CD14-positive monocyte (primary cell): ENCODE results near the gene TEX38. TPM values are rescaled to one million over a fixed set of nuclear protein-coding genes. Genes with fewer than 3 reads are reported as not detected.

Source experiments
- DNase-seq, 3 donors: peaks; one replicate each; pipeline ENCODE4 v3.0.0-alpha.2; 2011 to 2022
- H2AFZ ChIP-seq: 2 replicates; pipeline ENCODE4 v1.6.0; 2012; ENCODE audit warnings: mild to moderate bottlenecking, low read depth, low read length, inconsistent platforms; ENCODE audit not compliant: insufficient read depth, poor library complexity, severe bottlenecking
- H3K27ac ChIP-seq, 2 donors: 1 replicate in 1 of 2; 2 replicates in 1 of 2; pipeline ENCODE4 v1.5.1; 2012 to 2013; ENCODE audit warnings: low read length in 2 of 2, control low read depth in 1 of 2, inconsistent platforms in 1 of 2, low read depth in 1 of 2, mild to moderate bottlenecking in 1 of 2
- H3K27me3 ChIP-seq, 2 donors: one replicate each; pipeline versions ENCODE4 v1.6.0 to v1.6.1; 2011 to 2013; ENCODE audit warnings: low read length in 2 of 2; ENCODE audit not compliant: control insufficient read depth in 2 of 2, insufficient read depth in 2 of 2
- H3K36me3 ChIP-seq, 2 donors: replicated peaks in 1 of 2; 1 replicate in 1 of 2; 2 replicates in 1 of 2; pipeline versions ENCODE4 v1.5.1 to v1.6.1; 2012 to 2013; ENCODE audit warnings: low read length in 2 of 2, control low read depth in 1 of 2, inconsistent platforms in 1 of 2, mild to moderate bottlenecking in 1 of 2; ENCODE audit not compliant: insufficient read depth in 2 of 2, control insufficient read depth in 1 of 2
- H3K4me1 ChIP-seq, 2 donors: 1 replicate in 1 of 2; 2 replicates in 1 of 2; pipeline versions ENCODE4 v1.5.1 to v1.6.1; 2012 to 2013; ENCODE audit warnings: low read length in 2 of 2, control low read depth in 1 of 2, inconsistent platforms in 1 of 2, mild to moderate bottlenecking in 1 of 2, moderate library complexity in 1 of 2; ENCODE audit not compliant: insufficient read depth in 2 of 2, control insufficient read depth in 1 of 2
- H3K4me2 ChIP-seq: replicated peaks from 2 replicates; pipeline ENCODE3; 2012; ENCODE audit warnings: low read length, moderate library complexity, mild to moderate bottlenecking; ENCODE audit not compliant: poor library complexity, severe bottlenecking; ENCODE audit errors: extremely low read depth
- H3K4me3 ChIP-seq, 3 experiments: fragments of 200-600 bp in 1 of 3; sonication (generic) in 1 of 3; replicated peaks in 1 of 3; 1 replicate in 2 of 3; 2 replicates in 1 of 3; pipeline ENCODE4 v1.5.1; 2011 to 2013; ENCODE audit warnings: low read length in 3 of 3, mild to moderate bottlenecking in 3 of 3, control low read depth in 2 of 3, low read depth in 2 of 3, inconsistent platforms in 1 of 3, moderate library complexity in 1 of 3
- H3K79me2 ChIP-seq: 2 replicates; pipeline ENCODE4 v1.6.0; 2012; ENCODE audit warnings: mild to moderate bottlenecking, control low read depth, inconsistent platforms, low read length, moderate library complexity; ENCODE audit not compliant: insufficient read depth
- H3K9ac ChIP-seq: 2 replicates; pipeline ENCODE4 v1.6.0; 2017; ENCODE audit warnings: low read length, mild to moderate bottlenecking; ENCODE audit not compliant: insufficient read depth, poor library complexity, severe bottlenecking
- H3K9me3 ChIP-seq, 2 donors: replicated peaks in 1 of 2; 1 replicate in 1 of 2; 2 replicates in 1 of 2; pipeline versions ENCODE4 v1.5.1 to v1.6.1; 2012 to 2013; ENCODE audit warnings: low read length in 2 of 2, control low read depth in 1 of 2; ENCODE audit not compliant: control insufficient read depth in 1 of 2, insufficient read depth in 1 of 2
- H4K20me1 ChIP-seq: 2 replicates; pipeline ENCODE4 v1.6.0; 2012; ENCODE audit warnings: mild to moderate bottlenecking, low read length, control low read depth, moderate library complexity; ENCODE audit not compliant: insufficient read depth
- H3K27ac Mint-ChIP-seq, 7 donors: one replicate each; pipeline ENCODE4 v1.8.0; 2020; ENCODE audit warnings: mild to moderate bottlenecking in 7 of 7, mixed read lengths in 7 of 7, moderate library complexity in 6 of 7, inconsistent platforms in 2 of 7
- H3K27me3 Mint-ChIP-seq, 3 donors: one replicate each; pipeline ENCODE4 v1.8.0; 2021 to 2022; ENCODE audit warnings: low read depth in 3 of 3, mild to moderate bottlenecking in 3 of 3, mixed read lengths in 3 of 3, moderate library complexity in 3 of 3, inconsistent platforms in 1 of 3
- H3K36me3 Mint-ChIP-seq, 2 donors: one replicate each; pipeline ENCODE4 v1.8.0; 2020; ENCODE audit warnings: mixed read lengths in 2 of 2, inconsistent platforms in 1 of 2, mild to moderate bottlenecking in 1 of 2
- H3K4me1 Mint-ChIP-seq: one replicate; pipeline ENCODE4 v1.8.0; 2020; ENCODE audit warnings: mild to moderate bottlenecking, mixed read lengths
- H3K4me3 Mint-ChIP-seq, 2 donors: one replicate each; pipeline ENCODE4 v1.8.0; 2020; ENCODE audit warnings: mild to moderate bottlenecking in 2 of 2, mixed read lengths in 2 of 2, moderate library complexity in 1 of 2
- H3K9me3 Mint-ChIP-seq, 7 donors: one replicate each; pipeline ENCODE4 v1.8.0; 2020 to 2022; ENCODE audit warnings: mixed read lengths in 7 of 7, mild to moderate bottlenecking in 6 of 7, moderate library complexity in 6 of 7, inconsistent platforms in 2 of 7
- WGBS: methylation state at CpG from one replicate; pipeline ENCODE4 v1.1.5; 2013; ENCODE audit warnings: missing lambda C conversion rate; ENCODE audit not compliant: insufficient coverage; 5-methylcytosine and 5-hydroxymethylcytosine counted together
- intact Hi-C, 2 donors: fragments of 100-400 bp; cut with micrococcal nuclease; formaldehyde crosslinking; loops; one replicate each; pipeline versions ENCODE4 v1.15.0 to v1.15.1; 2023
- polyA plus RNA-seq, 3 donors: library from polyadenylated mRNA; depleted of rRNA in 1 of 3; unstranded in 2 of 3; stranded (reverse) in 1 of 3; fragments of 300-500 nt in 2 of 3; fragments of >200 nt in 1 of 3; fragmentation: Illumina TruSeq in 2 of 3; gene quantifications; 1 replicate in 2 of 3; 2 replicates in 1 of 3; pipeline ENCODE4 v1.2.3, GENCODE V29; 2012 to 2021
- TF ChIP-seq, protein P1 (sequence below): fragments of 200-600 bp; IDR thresholded peaks from one replicate; pipeline ENCODE4 v1.8.0; 2022; ENCODE audit warnings: antibody characterized with exemption, mild to moderate bottlenecking

Gene TEX38
- polyA plus RNA-seq, 3 donors: not detected

DNA sequence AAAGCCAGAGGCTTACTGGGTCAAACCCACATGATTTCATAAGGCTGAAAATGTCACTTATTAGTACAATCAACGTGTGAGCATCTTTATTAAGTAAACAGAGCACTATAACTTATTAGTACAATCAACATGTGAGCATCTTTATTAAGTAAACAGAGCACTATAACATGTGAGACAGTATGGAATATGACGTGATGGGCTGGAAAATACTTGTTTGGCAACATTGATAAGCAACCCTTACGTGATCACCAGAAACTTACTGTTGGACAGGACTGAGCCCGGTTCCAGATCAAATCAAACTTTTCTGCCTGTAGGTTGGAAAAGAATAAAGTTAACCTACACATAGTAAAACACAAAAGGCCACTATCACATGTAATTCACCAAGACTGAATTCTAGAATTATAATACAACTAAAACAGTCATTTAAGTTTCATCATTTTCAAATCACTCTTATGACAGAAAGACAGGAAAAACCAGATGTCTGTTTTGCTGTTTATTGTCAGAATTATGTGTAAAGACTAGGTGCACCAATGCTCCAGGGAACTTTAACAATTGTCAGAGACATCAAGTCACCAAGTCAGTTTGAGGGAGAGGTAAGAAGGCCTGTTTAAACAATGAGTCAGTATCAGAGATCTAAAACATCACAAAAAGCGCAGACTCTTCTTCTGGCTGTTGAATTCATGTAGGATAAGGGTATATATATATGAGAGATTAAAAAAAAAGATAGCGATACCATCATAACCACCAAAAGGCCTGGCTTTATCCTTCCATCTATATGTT, 19.1 kb upstream of the TEX38 start:
- TF ChIP-seq, protein P1, sequence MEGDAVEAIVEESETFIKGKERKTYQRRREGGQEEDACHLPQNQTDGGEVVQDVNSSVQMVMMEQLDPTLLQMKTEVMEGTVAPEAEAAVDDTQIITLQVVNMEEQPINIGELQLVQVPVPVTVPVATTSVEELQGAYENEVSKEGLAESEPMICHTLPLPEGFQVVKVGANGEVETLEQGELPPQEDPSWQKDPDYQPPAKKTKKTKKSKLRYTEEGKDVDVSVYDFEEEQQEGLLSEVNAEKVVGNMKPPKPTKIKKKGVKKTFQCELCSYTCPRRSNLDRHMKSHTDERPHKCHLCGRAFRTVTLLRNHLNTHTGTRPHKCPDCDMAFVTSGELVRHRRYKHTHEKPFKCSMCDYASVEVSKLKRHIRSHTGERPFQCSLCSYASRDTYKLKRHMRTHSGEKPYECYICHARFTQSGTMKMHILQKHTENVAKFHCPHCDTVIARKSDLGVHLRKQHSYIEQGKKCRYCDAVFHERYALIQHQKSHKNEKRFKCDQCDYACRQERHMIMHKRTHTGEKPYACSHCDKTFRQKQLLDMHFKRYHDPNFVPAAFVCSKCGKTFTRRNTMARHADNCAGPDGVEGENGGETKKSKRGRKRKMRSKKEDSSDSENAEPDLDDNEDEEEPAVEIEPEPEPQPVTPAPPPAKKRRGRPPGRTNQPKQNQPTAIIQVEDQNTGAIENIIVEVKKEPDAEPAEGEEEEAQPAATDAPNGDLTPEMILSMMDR: no peak
- Histone ChIP-seq H4K20me1 (no peaks in the 10 kb centered on the region), H3K79me2 (no peaks in the 10 kb centered on the region), H3K4me1 (no peaks in the 10 kb centered on the region), H3K27ac (no peak overlapping the region), H3K27me3 (no peaks in the 10 kb centered on the region), H3K36me3 (peaks cover 39 to 79% of the 10 kb centered on the region in 2 donors), H3K4me3 (no peak overlapping the region), H3K4me2 (no peak overlapping the region), H3K9me3 (peaks cover 0 to 9% of the 10 kb centered on the region in 2 donors), H2AFZ (no peak overlapping the region), H3K9ac (no peak overlapping the region)
- DNase-seq: no peak
- Mint-ChIP-seq H3K27ac (no peak overlapping the region), H3K27me3 (no peaks in the 10 kb centered on the region), H3K4me3 (no peak overlapping the region), H3K36me3 (peaks cover 61 to 77% of the 10 kb centered on the region in 2 donors), H3K4me1 (no peaks in the 10 kb centered on the region), H3K9me3 (peaks cover 0 to 19% (median 9%) of the 10 kb centered on the region in 7 donors)
- intact Hi-C loops: no loop called here
- no CpG with 5 or more reads among the region's 6 CpGs for WGBS

DNA sequence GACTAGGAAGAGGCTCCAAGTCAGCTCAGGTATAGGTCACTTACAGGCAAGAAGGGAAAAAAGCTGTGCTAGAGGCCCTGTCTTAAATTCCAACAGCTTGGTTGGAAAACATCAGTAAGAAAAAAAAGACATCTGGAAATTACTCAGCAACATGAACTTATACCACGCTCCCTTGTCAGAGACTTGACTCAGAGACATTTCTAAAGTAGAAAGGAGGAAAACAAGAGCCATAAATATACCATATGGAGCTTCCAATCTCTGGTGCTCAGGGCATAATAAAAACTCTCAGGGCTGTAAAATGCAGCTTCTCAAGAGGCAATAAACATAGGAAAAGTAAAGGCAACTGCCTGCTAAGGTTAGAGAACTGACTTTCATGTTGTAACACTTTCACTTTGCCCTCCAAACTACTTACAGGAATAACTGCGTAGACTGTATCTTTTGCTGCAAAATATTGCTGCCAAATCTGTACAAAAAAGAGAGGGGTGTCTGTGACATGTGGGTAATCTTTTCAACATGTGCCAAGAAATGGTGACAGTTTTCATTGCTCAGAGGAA, 18.2 kb upstream of the TEX38 start:
- no peaks in the 10 kb centered on the region for H4K20me1 ChIP-seq
- H3K4me1 Mint-ChIP-seq: no peaks in the 10 kb centered on the region
- H3K9me3 ChIP-seq: peaks cover 0 to 3% of the 10 kb centered on the region in 2 donors
- no peaks in the 10 kb centered on the region for H3K27me3 ChIP-seq
- peaks cover 67 to 79% of the 10 kb centered on the region in 2 donors for H3K36me3 Mint-ChIP-seq
- no peak overlapping the region for H2AFZ ChIP-seq
- TF ChIP-seq, protein P1: no peak
- intact Hi-C loops: no loop called here
- H3K4me1 ChIP-seq: no peaks in the 10 kb centered on the region
- no peaks in the 10 kb centered on the region for H3K79me2 ChIP-seq
- no peaks in the 10 kb centered on the region for H3K27me3 Mint-ChIP-seq
- H3K27ac ChIP-seq: no peak overlapping the region
- no CpG with 5 or more reads among the region's 2 CpGs for WGBS
- H3K9ac ChIP-seq: no peak overlapping the region
- no peak for DNase-seq
- peaks cover 40 to 80% of the 10 kb centered on the region in 2 donors for H3K36me3 ChIP-seq
- H3K27ac Mint-ChIP-seq: peak overlapping the region in 1 of 7 donors; percentile 24
- no peak overlapping the region for H3K4me3 ChIP-seq
- no peak overlapping the region for H3K4me2 ChIP-seq
- no peak overlapping the region for H3K4me3 Mint-ChIP-seq
- peaks cover 0 to 19% (median 9%) of the 10 kb centered on the region in 7 donors for H3K9me3 Mint-ChIP-seq
